Fibroblast of skin of right quadriceps (primary cell): ENCODE measurements around the gene NLGN1.

Experiments
- DNase-seq: peaks from one replicate; pipeline ENCODE4 v3.0.0-alpha.2; 2013

NLGN1 gene

GRCh38 chr3:173863551-173863950 lies 466.0 kb downstream of the NLGN1 start:
- no peak for DNase-seq

GRCh38 chr3:173865900-173866498 lies 468.5 kb downstream of the NLGN1 start:
- no peak for DNase-seq

DNA sequence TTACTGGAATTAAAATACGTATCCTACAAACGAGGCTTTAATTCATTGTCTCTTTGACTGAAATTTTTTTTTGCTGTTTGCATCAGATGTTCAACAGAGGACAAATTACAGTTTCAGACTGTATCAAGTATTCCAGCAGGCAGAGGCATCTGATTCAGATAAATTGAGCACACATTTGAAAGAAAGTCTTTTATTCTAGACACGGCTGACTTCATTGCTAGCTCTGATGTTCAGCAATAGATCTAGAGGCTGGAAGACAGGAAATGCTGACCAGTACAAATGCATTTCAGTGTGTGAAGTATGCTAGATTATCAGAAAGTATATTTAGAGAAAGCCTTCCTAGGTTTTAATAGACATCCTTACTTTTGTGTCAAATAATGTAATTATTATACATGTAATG lies 472.2 kb downstream of the NLGN1 start:
- no peak for DNase-seq

DNA sequence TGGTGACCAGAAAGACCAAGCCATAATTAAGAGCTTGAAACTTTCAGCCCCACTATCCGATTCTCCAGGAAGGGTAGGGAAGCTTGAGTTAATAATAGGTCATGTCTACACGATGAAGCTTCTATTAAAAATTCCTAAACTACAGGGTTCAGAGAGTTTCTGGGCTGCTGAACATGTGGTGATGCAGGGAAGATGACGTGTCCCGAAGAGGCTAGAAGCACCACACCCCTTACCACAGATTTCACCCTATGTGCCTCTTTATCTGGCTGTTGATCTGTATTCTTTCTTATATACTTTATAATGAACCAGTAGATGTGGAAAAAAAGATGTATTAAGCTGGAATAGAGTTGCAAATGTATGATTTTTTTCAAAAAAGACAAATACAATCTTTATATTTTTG lies 473.4 kb downstream of the NLGN1 start:
- DNase-seq = peak; percentile 19

DNA sequence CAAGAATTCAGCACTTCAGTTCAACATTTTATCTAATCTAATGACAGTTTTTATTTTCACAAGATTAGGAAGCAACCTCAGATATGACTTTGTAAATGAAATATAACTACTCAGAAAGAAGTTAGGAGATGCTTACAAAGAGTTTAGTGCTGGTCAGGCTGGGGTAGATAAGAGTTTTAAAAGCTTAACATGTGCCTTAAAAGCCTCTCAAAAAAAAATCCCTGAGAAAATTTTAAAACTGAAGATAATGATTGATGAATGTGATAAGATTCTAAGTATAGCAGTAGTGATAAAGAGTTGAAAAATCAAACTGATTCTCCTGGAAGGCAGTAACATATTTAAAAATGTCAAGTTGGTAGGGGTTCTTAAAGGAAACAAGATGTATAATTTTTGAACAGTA lies 478.2 kb downstream of the NLGN1 start:
- no peak for DNase-seq

- no peak for DNase-seq
Measured at GRCh38 chr3:173876476-173876875, 478.9 kb downstream of the NLGN1 start.

DNA sequence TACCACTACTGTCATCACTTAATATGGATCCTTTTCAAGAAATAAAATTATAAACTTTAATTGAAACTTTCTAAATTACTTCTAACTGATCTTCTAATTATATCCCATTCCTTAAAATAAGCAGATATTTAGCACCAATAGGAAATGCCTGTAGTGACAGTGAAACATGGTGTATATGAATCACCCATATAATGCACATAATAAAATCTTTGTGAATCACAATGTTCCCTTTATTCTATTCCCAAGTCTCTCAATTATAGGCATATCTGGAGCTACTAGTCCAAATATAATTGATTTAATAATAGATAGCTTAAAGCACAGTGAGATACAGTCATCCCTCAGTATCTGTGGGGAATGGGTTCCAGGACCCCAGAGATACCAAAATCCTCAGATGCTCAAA lies 490.3 kb downstream of the NLGN1 start:
- DNase-seq = no peak

DNA sequence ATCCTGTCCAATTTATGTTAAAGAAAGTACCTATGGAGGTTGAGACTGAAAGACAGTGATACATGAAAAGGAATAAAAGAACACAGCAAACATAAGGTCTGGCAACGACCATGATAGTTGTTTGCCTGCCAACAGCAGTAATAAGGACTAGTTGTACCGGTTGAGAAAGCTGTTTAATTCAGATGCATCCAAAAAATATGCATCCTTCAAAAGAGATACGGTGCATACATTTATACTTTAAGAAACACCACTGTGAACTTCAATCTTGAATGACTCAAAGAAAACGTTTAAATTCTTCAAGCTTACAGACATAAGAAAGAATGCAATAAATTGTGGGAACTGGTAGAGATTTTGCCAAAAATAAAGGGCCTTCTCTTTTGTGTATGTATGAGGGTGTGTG lies 492.1 kb downstream of the NLGN1 start:
- DNase-seq = peak; percentile 57

DNA sequence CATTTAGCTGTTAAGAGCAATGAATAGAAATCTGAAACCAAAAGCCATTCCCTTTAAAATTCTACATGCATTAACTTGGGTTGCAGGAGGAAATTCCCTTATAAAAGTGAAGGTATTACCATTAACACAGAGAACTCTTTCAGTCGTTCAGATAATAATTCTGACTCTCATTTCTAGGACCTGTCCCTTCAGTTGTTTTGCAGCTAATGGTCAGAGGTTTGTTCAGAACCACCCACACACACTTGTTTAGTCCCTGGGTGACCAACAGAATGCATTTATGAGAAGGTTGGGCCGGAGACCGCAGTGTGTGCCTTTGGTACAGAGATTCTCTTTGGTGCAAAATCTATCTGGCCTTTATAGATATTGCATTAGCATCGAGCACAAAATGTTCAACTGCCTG lies 492.5 kb downstream of the NLGN1 start:
- no peak for DNase-seq

DNA sequence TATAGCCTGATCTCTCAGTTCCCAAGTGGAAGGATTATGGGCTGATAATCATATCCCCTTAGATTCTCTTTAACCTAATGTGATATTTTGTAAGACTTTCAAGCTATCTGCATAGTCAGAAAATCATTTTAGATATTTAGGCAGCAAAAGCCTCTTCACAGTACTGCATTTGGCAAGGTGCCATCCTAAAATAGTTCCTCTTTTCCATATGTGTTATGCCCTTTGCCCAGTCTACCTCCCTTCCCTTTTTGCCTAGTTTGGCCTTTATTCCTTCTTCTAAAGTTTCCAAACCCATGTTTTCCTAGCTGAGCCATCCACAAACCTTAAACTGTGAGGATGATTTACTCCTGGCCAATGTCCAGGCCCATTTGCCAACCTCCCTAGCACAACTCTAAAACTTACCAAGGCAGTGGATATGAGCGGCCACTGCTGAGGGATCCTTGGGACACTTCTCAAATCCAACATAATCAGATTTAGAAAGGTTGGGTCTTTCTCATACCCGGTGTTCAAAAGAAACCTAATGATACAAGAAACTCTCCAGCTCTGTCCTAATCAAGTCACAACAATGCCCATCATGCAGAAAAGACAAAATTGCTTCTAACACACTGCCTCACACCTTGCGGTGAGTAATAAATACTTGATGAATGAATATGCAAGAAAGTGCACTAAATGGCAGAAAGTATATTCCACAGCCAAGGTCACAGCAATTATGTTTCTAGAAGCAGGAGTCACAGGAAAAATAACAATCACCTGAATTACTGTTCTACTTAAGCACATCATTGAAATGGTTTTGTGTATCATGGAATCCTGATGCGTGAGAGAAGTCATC lies 493.9 kb downstream of the NLGN1 start:
- DNase-seq = no peak

DNA sequence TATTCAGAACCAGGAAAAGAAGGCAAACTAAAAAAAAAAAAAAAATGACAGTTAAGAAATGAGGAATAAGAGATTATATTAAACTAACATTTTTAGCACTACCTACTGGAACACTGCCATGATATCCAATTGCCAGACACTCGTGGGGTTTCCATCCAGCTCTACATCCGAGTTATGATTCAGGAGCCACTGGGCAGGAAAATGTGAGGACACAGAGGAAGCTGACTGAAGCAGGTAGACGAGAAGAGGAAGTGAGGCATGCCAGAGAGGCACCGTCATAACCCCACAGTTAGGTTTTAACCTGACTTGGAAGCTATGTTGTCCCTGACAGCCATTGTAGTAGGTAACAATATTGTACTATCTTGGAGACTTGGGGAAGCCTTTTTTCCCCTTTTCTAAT lies 495.0 kb downstream of the NLGN1 start:
- DNase-seq = peak; percentile 10

DNA sequence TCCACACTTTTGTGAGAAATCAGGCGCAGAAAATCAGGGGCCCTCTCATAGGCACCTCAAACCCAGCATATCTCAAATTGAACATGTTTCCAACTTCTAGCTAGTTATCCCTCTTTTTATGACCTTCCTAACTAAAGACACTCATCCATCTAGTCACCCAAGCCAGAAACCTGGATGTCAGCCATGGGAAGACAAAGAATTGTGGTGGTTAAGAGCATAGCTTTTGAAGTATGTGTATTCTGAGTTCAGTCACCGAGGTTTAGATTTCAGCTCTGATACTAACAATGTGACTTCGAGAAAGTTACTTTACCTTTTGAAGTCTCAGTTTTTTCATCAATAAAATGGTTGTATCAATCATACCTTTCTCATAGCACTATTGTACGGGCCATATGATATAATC lies 495.5 kb downstream of the NLGN1 start:
- peak; percentile 85 for DNase-seq

DNA sequence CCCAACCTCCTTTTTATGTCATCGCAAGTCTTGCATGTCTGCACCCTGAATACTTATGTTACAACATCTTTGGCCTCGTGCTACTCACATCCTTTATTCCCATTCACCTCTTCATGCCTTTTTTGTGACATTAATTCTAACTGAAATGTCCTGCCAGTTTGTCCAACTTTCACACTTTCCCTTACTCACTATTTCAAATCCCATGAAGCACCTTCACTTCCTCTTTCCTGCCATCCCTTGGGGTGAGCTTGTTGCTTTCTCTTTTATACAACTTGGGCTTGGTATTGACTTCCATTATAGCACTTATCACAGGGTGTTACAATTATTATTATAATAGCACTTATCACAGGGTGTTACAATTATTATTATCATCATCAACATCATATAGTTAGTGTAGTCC lies 496.3 kb downstream of the NLGN1 start:
- DNase-seq = no peak

DNA sequence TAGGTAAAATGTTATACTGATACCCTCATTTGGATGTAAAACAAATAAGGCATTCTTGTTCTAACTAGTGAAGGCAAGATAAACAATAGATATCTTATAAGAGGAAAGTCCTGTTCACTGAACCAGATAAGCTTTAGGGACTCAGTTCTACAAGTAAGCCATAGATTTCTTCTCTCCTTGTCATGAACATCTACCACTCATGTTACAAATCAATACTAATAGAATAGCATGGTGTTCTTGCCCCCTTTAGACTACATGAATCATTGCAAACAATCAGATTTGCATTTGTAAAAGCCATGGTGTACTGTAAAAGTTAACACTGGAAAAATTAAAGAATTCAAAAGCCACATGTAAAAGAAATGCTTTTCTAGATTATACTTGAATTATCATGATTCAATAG lies 500.1 kb downstream of the NLGN1 start:
- DNase-seq = no peak

GRCh38 chr3:173901649-173902048 lies 504.1 kb downstream of the NLGN1 start:
- no peak for DNase-seq

DNA sequence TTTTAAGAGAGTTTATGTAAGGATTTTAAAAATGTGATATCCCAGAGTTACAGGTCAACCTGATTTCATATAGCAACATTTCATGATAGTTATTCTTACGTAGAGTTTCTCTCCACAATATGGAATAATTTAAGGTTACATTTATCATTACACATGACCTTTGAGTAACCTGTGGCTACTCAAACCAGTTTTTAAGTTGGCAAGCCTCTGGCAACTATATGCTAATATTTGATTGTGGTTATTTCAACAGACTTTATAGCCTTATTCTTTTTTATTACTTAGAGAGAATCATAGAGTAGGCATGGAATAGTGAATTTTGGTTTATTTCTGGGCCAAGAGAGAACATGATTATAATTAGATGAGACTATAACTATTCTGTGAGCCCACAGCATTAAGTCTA lies 504.9 kb downstream of the NLGN1 start:
- DNase-seq = no peak

DNA sequence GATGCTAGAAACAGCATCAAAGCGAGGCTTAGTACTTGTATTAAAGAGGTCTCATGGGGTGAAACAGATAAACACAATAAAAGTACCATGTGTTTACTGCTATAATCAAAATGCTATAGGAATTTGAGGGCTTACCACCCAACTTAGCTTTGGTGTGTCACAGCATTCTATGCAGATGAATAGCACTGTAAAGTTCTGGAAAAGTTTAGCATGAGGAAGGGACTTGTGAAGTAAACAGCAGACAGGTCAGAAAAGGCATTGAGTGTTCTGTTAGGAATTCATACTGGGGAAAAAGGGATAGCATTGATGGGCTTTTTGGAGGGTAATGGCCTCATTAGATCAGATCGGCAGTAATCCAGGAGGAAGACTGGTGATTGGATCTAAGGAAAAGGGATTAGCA lies 505.3 kb downstream of the NLGN1 start:
- DNase-seq = peak; percentile 52

- no peak for DNase-seq
Measured at GRCh38 chr3:173905381-173905780, 507.8 kb downstream of the NLGN1 start.

- no peak for DNase-seq
Measured at GRCh38 chr3:173911446-173911845, 513.9 kb downstream of the NLGN1 start.

GRCh38 chr3:173912126-173912525 lies 514.6 kb downstream of the NLGN1 start:
- DNase-seq = no peak

GRCh38 chr3:173913397-173913796 lies 515.9 kb downstream of the NLGN1 start:
- DNase-seq = peak; percentile 54

GRCh38 chr3:173913974-173914421 lies 516.5 kb downstream of the NLGN1 start:
- peak; percentile 31 for DNase-seq

DNA sequence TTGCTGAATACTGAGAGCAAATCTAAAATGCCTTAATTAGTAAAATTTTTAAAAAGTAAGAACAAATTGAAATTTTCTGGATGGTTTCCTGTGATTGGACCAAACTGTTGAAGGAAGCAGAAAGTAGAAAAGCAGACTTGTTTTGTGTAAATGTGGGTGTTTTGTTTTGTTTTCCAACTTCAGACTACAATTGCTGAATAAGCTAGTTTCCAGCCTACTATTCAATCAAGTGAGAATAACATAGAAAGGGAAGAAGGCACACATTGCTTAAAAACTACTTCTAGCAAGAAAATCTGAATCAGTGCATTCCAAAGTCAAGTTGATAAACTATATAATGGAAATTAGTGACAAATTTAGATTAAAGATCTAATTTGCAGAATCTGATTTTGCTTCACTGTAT lies 519.3 kb downstream of the NLGN1 start:
- no peak for DNase-seq

GRCh38 chr3:173920386-173920785 lies 522.8 kb downstream of the NLGN1 start:
- DNase-seq = no peak

- no peak for DNase-seq
Measured at GRCh38 chr3:173921732-173922131, 524.2 kb downstream of the NLGN1 start.
